Myocyte (in vitro differentiated cells): Measurements from ENCODE around the gene GAMT. TPM values are rescaled to one million over a fixed set of nuclear protein-coding genes. Genes with fewer than 3 reads are reported as not detected.

Experiments used
- DNase-seq: peaks from one replicate; pipeline ENCODE4 v3.0.0-alpha.2; 2012; ENCODE audit warnings: low read depth
- total RNA-seq: library from RNA; depleted of rRNA; stranded (reverse); fragments of >200 nt; gene quantifications from 2 replicates; pipeline ENCODE4 v1.2.3, GENCODE V29; 2014

The GAMT gene
- total RNA-seq, 1 donor from 2014 or later = 147 TPM

GRCh38 chr19:1366899-1367870 lies 34.2 kb downstream of the GAMT start:
- no peak for DNase-seq

- no peak for DNase-seq
Measured at GRCh38 chr19:1366296-1366695, 35.0 kb downstream of the GAMT start.

GRCh38 chr19:1365319-1366269 lies 35.7 kb downstream of the GAMT start:
- no peak for DNase-seq

- no peak for DNase-seq
Measured at GRCh38 chr19:1364070-1364704, 37.2 kb downstream of the GAMT start.

- no peak for DNase-seq
Measured at GRCh38 chr19:1363599-1363998, 37.7 kb downstream of the GAMT start.

- no peak for DNase-seq
Measured at GRCh38 chr19:1362387-1363257, 38.7 kb downstream of the GAMT start.

GRCh38 chr19:1361601-1362386 lies 39.5 kb downstream of the GAMT start:
- DNase-seq = no peak

- DNase-seq = peak; percentile 81
Measured at GRCh38 chr19:1360818-1361461, 40.4 kb downstream of the GAMT start.

GRCh38 chr19:1360126-1360817 lies 41.1 kb downstream of the GAMT start:
- no peak for DNase-seq

- DNase-seq = no peak
Measured at GRCh38 chr19:1357531-1358109, 43.7 kb downstream of the GAMT start.

- peak; percentile 18 for DNase-seq
Measured at GRCh38 chr19:1356508-1356865, 44.9 kb downstream of the GAMT start.

GRCh38 chr19:1355568-1356507 lies 45.5 kb downstream of the GAMT start:
- DNase-seq = peak; percentile 71

- DNase-seq = no peak
Measured at GRCh38 chr19:1354970-1355567, 46.3 kb downstream of the GAMT start.

GRCh38 chr19:1353144-1353543 lies 48.2 kb downstream of the GAMT start:
- no peak for DNase-seq

- no peak for DNase-seq
Measured at GRCh38 chr19:1351381-1351851, 49.9 kb downstream of the GAMT start.

GRCh38 chr19:1350867-1351266 lies 50.5 kb downstream of the GAMT start:
- no peak for DNase-seq
